GM10248 (cell line): ENCODE data around the gene SNRNP25.

ENCODE experiments used
- CTCF ChIA-PET: fragments of 300-600 bp; sonication (Branson Sonifier 250); formaldehyde crosslinking; extraction: SDS; loops from one replicate; lab custom pipeline; 2021; ENCODE audit warnings: antibody characterized with exemption; lab: Yijun Ruan, JAX
- POLR2A ChIA-PET: fragments of 350-650 bp; sonication (Branson Sonifier 250); formaldehyde crosslinking; extraction: SDS; loops from one replicate; lab custom pipeline; 2020; ENCODE audit warnings: antibody characterized with exemption; lab: Yijun Ruan, JAX
- DNase-seq: peaks from one replicate; pipeline ENCODE4 v3.0.0; 2012; ENCODE audit errors: extremely low spot score
- CTCF ChIP-seq: IDR thresholded peaks from 2 replicates; pipeline ENCODE4 v1.5.1; 2012; ENCODE audit warnings: mild to moderate bottlenecking, low read depth; ENCODE audit errors: extremely low read depth, missing control alignments, control extremely low read depth

SNRNP25 gene

DNA sequence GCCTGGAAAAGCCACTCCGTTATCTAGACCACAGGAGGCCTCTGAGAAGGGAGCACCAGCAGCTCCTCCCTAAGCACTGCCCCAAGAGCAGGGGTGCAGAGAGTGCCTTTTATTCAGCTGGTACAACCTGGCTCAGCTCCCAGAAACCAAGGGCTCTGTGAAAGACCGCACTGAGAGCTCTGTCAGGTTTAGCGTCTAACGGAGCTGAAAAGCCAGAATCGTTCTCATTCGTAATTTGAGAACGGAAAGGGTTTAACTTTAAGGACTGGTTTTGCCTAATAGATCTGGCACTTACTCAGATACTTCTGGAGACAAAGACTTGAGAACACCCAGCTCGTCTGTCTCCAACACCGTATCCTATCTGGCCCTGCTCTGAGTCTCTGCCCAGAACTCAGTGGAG lies 37.9 kb downstream of the SNRNP25 start:
- ChIA-PET POLR2A (no interaction called here), CTCF (interaction anchor here (18.3 kb wide), 1 partner anchor 20 kb away, joined by 701 read pairs; the partner anchor contains the start of genes MPG and RHBDF1)
- DNase-seq, result no peak
- no peak for TF ChIP-seq CTCF

- no peak for TF ChIP-seq CTCF
- ChIA-PET POLR2A (no interaction called here), CTCF (interaction anchor here (18.3 kb wide), 1 partner anchor 21 kb away, joined by 701 read pairs; the partner anchor contains the start of genes MPG and RHBDF1)
- DNase-seq, result no peak
Observed at GRCh38 chr16:92431-93339, 39.1 kb downstream of the SNRNP25 start.

DNA sequence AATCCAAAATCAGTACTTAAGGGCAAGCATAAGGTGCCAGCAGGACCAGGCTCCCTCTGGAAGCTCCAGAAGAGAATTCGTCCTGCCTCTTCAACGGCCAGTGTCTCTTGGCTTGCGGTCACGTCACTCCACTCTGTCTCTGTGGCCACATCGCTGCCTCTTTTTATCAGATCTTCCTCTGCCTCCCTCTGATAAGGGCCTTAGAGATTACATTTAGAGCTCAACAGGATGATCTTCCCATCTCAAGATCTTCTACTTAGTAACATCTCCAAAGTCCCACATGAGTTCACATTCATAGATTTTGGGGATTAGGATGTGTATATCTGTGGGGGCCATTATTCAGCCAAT lies 41.3 kb downstream of the SNRNP25 start:
- POLR2A ChIA-PET, result no interaction called here
- CTCF ChIA-PET, result interaction anchor here (0.9 to 18.3 kb wide), 4 partner anchors 23 to 46 kb away, joined by 3 to 701 read pairs (median 18); partner anchors contain the start of genes MPG, POLR3K, RHBDF1 and SNRNP25
- no peak for TF ChIP-seq CTCF
- DNase-seq, result no peak

GRCh38 chr16:96935-97381 lies 43.3 kb downstream of the SNRNP25 start:
- peak; percentile 100 for TF ChIP-seq CTCF
- CTCF ChIA-PET, result interaction anchor here (0.6 to 18.3 kb wide), 23 partner anchors 23 to 340 kb away, joined by 3 to 701 read pairs (median 5); partner anchors contain the start of genes ARHGDIG, MPG, POLR3K and RHBDF1
- POLR2A ChIA-PET, result interaction anchor here (0.6 kb wide), 1 partner anchor 81 kb away, joined by 3 read pairs; no protein-coding TSS in a partner anchor
- peak; percentile 98 for DNase-seq

- no peak for DNase-seq
- TF ChIP-seq CTCF, result no peak
- POLR2A ChIA-PET, result no interaction called here
- CTCF ChIA-PET, result interaction anchor here (1.4 to 18.3 kb wide), 7 partner anchors 26 to 252 kb away, joined by 4 to 701 read pairs (median 10); partner anchors contain the start of genes ARHGDIG, MPG and RHBDF1
Observed at GRCh38 chr16:97822-98221, 44.2 kb downstream of the SNRNP25 start.

- ChIA-PET POLR2A (no interaction called here), CTCF (interaction anchor here (0.5 kb wide), 1 partner anchor 93 kb away, joined by 3 read pairs; no protein-coding TSS in a partner anchor)
- no peak for TF ChIP-seq CTCF
- no peak for DNase-seq
Observed at GRCh38 chr16:100989-101388, 47.4 kb downstream of the SNRNP25 start.
